Nephron (organoid): Measurements from ENCODE around the gene CAMK2G.
A peak's percentile ranks its signal among the peaks of the same experiment; 100 is the strongest.

Source experiments
- H3K27ac Mint-ChIP-seq, 3 experiments: 2 replicates each; pipeline ENCODE4 v1.8.0; 2020; ENCODE audit warnings: mixed read lengths in 3 of 3, mild to moderate bottlenecking in 2 of 3, moderate library complexity in 1 of 3
- H3K27me3 Mint-ChIP-seq: 2 replicates; pipeline ENCODE4 v1.8.0; 2021; ENCODE audit warnings: low read depth, mild to moderate bottlenecking, moderate library complexity, mixed read lengths
- H3K36me3 Mint-ChIP-seq: 2 replicates; pipeline ENCODE4 v1.8.0; 2020; ENCODE audit warnings: low read depth, mixed read lengths
- H3K4me1 Mint-ChIP-seq: 2 replicates; pipeline ENCODE4 v1.8.0; 2020; ENCODE audit warnings: mixed read lengths
- H3K4me3 Mint-ChIP-seq, 3 experiments: 2 replicates each; pipeline ENCODE4 v1.8.0; 2020; ENCODE audit warnings: mild to moderate bottlenecking in 3 of 3, mixed read lengths in 3 of 3, moderate library complexity in 2 of 3
- H3K9me3 Mint-ChIP-seq: 2 replicates; pipeline ENCODE4 v1.8.0; 2020; ENCODE audit warnings: mixed read lengths
- TF ChIP-seq, protein P1 (sequence below), 3 experiments: fragments of 200-600 bp; sonication (generic); IDR thresholded peaks; one replicate each; pipeline ENCODE4 v1.5.0; 2021; ENCODE audit warnings: antibody characterized with exemption in 3 of 3; ENCODE audit not compliant: unreplicated experiment in 3 of 3

CAMK2G gene

DNA sequence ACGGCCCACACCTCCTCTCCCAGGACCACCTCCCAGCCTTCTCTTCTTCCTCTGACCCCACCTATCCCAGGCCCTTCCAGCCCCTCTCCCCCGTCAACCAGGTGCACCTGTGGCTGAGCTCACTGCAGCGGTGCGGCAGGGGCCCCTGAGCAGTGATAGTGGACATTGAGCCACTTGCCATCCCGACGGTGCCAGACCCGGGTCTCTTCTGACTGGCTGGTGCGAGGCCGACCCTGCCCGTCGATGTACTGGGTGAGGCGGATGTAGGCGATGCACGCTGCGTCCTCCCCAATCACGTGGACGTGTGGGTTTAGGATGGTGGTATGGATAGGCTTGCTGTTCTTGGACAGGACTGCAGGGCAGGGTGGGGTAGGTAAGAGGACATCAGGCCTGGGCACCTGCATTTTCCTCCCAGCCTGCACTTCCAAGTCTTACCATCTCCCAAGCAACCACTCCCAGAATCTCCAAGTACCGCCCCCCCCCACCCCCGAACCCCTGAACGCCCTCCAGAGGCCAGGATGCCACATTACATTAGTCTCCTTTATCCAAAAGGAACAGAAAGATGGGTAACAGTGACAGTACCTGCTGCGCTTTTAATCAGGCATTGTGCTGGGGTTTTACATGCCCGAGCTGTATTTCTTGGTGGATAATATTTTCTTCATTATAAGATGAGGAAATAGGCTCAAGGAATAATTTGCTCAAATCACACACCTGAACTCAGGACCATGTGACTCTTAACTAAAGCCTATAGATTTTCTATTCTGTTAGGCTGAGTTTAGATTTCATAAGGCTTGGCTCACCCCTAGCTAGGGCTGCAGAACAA is 59.2 kb downstream of the CAMK2G start:
- no peaks in the 10 kb centered on the region for H3K9me3 Mint-ChIP-seq
- TF ChIP-seq, protein P1, sequence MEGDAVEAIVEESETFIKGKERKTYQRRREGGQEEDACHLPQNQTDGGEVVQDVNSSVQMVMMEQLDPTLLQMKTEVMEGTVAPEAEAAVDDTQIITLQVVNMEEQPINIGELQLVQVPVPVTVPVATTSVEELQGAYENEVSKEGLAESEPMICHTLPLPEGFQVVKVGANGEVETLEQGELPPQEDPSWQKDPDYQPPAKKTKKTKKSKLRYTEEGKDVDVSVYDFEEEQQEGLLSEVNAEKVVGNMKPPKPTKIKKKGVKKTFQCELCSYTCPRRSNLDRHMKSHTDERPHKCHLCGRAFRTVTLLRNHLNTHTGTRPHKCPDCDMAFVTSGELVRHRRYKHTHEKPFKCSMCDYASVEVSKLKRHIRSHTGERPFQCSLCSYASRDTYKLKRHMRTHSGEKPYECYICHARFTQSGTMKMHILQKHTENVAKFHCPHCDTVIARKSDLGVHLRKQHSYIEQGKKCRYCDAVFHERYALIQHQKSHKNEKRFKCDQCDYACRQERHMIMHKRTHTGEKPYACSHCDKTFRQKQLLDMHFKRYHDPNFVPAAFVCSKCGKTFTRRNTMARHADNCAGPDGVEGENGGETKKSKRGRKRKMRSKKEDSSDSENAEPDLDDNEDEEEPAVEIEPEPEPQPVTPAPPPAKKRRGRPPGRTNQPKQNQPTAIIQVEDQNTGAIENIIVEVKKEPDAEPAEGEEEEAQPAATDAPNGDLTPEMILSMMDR (IDR thresholded peaks at IDR 0.05; ENCODE audit: unreplicated experiment in 3 of 3): peak in 1 of 3 experiments; percentile 13
- H3K4me3 Mint-ChIP-seq: no peak overlapping the region
- peaks cover 8% of the 10 kb centered on the region for H3K27me3 Mint-ChIP-seq
- no peak overlapping the region for H3K27ac Mint-ChIP-seq
- peaks cover 6% of the 10 kb centered on the region for H3K36me3 Mint-ChIP-seq
- H3K4me1 Mint-ChIP-seq: peaks cover 15% of the 10 kb centered on the region

GRCh38 chr10:73814276-73814895 is 60.0 kb downstream of the CAMK2G start:
- H3K27ac Mint-ChIP-seq: no peak overlapping the region
- no peaks in the 10 kb centered on the region for H3K9me3 Mint-ChIP-seq
- no peak overlapping the region for H3K4me3 Mint-ChIP-seq
- H3K36me3 Mint-ChIP-seq: peaks cover 6% of the 10 kb centered on the region
- peaks cover 14% of the 10 kb centered on the region for H3K4me1 Mint-ChIP-seq
- peaks cover 8% of the 10 kb centered on the region for H3K27me3 Mint-ChIP-seq
- TF ChIP-seq, protein P1 (IDR thresholded peaks at IDR 0.05; ENCODE audit: unreplicated experiment in 3 of 3): no peak

- peaks cover 4% of the 10 kb centered on the region for H3K27me3 Mint-ChIP-seq
- H3K36me3 Mint-ChIP-seq: peaks cover 13% of the 10 kb centered on the region
- TF ChIP-seq, protein P1 (IDR thresholded peaks at IDR 0.05; ENCODE audit: unreplicated experiment in 3 of 3): no peak
- H3K4me3 Mint-ChIP-seq: peak overlapping the region; percentile 74 to 86 (median 84)
- no peaks in the 10 kb centered on the region for H3K9me3 Mint-ChIP-seq
- peak overlapping the region in 2 of 3 experiments; percentile 41 to 50 for H3K27ac Mint-ChIP-seq
- peaks cover 13% of the 10 kb centered on the region for H3K4me1 Mint-ChIP-seq
Measured at GRCh38 chr10:73813333-73813732, 61.0 kb downstream of the CAMK2G start.

DNA sequence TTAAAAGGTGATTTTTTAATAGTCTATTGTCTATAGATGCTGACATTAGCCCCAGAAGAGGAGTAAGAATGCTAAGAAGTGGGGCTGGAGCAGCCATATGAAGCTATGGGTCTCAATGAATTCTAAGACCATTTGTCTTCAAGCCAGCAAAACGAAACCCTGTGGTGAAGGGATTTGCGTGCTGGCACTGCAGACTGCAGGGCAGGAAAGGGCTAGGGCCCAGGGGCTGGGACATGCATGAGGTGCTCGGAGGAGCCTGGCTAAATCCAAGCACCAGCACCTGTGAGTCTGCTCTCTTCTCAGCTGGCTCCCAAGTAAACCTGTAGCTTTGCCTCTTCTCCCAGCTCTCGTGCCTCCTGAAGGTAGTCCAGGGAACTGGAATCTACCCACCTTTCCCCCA is 61.7 kb downstream of the CAMK2G start:
- H3K27me3 Mint-ChIP-seq: peaks cover 4% of the 10 kb centered on the region
- peaks cover 16% of the 10 kb centered on the region for H3K36me3 Mint-ChIP-seq
- H3K4me3 Mint-ChIP-seq: peak overlapping the region; percentile 74 to 86 (median 84)
- peaks cover 13% of the 10 kb centered on the region for H3K4me1 Mint-ChIP-seq
- H3K27ac Mint-ChIP-seq: peak overlapping the region in 2 of 3 experiments; percentile 47 to 83
- TF ChIP-seq, protein P1 (IDR thresholded peaks at IDR 0.05; ENCODE audit: unreplicated experiment in 3 of 3): no peak
- no peaks in the 10 kb centered on the region for H3K9me3 Mint-ChIP-seq

DNA sequence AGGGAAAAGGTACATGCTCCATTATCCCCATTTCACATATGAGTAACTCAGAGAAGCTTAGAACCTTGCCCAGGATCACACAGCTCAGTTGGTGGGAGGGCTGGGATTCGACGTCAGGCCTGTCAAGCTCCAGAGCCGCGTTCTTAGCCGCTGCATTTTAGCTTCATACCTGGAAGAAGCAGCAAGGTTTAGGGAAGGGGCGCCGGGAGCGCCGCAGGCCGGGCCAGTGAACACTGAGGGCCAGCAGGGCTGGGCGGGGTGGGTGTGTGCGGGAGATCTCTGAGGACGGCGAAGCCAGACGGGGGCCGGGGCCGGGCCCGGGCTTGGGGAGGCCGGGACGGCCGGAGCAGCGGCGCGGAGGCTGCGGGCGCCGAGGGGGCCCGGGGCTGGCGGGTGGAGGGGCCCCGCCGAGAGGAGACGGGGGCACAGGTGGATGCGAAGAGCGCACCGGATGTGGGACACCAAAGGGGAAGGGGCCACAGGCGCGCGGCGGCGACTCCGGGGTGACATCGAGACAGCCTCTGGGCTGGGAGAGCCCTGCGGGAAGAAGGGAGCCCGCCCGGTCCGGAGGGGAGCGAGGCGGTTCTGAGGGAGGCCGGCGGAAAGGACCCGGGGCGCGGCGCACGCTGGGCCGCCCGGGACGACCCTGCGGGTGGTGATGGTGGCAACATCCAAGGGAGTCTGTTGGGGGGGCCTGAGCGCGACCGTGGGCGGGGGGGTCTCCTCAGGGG is 63.5 kb downstream of the CAMK2G start:
- TF ChIP-seq, protein P1 (IDR thresholded peaks at IDR 0.05; ENCODE audit: unreplicated experiment in 3 of 3): no peak
- peaks cover 19% of the 10 kb centered on the region for H3K4me1 Mint-ChIP-seq
- peaks cover 30% of the 10 kb centered on the region for H3K36me3 Mint-ChIP-seq
- H3K27ac Mint-ChIP-seq: peak overlapping the region; percentile 55 to 80 (median 68)
- H3K27me3 Mint-ChIP-seq: no peaks in the 10 kb centered on the region
- peak overlapping the region; percentile 83 to 92 (median 89) for H3K4me3 Mint-ChIP-seq
- H3K9me3 Mint-ChIP-seq: no peaks in the 10 kb centered on the region
